Vagina (tissue), 2 donors: Measurements from ENCODE around the gene PDLIM1.

Experiments
- POLR2A ChIP-seq, 2 donors: fragments of 450-650 bp; IDR thresholded peaks; one replicate each; pipeline ENCODE4 v1.6.1; 2017; ENCODE audit warnings: antibody characterized with exemption in 2 of 2, mild to moderate bottlenecking in 2 of 2, moderate library complexity in 2 of 2
- POLR2AphosphoS5 ChIP-seq, 2 donors: sonication (generic); formaldehyde crosslinking; IDR thresholded peaks; one replicate each; pipeline ENCODE4 v1.9.0; 2017; ENCODE audit warnings: antibody characterized with exemption in 2 of 2, mild to moderate bottlenecking in 2 of 2, low read depth in 1 of 2; ENCODE audit not compliant: insufficient read depth in 1 of 2
- TF ChIP-seq, protein P1 (sequence below), 3 experiments: fragments of 450-650 bp in 2 of 3; fragments of 200-600 bp in 1 of 3; sonication (generic) in 1 of 3; IDR thresholded peaks; one replicate each; pipeline ENCODE4 v1.5.1; 2017 to 2019; ENCODE audit warnings: antibody characterized with exemption in 3 of 3, mild to moderate bottlenecking in 2 of 3, moderate library complexity in 2 of 3

DNA sequence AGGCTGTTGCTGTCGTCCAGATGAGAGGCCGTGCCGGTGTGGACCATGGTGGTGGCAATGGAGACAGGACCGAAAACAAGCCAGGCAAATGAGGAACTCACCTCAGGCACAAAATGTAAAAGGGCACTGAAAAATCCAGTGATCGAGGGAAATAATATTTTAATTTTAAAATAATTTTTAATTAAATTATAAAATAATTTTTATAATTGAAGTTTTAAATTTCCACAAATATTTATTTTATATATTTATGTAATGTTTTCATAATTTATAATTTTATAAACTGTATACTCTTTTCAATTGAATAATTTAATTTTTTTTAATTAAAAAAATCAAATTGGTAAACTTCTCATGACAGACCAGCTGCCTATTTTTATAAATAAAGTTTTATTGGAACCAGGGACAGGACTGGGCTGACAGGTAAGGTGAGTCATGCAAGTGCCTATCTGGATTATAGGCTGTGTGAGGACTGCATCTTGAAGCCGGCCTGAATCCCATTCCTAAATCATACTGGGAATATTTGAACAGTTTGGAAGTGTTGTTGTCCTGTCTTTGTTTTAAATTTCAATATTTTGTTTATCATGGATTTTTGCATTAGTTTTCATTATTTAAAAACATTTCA lies 81.2 kb downstream of the PDLIM1 start:
- no peak for TF ChIP-seq POLR2A (IDR thresholded peaks at IDR 0.05)
- no peak for TF ChIP-seq POLR2AphosphoS5 (IDR thresholded peaks at IDR 0.05; ENCODE audit: insufficient read depth in 1 of 2, low read depth in 1 of 2)
- TF ChIP-seq, protein P1, sequence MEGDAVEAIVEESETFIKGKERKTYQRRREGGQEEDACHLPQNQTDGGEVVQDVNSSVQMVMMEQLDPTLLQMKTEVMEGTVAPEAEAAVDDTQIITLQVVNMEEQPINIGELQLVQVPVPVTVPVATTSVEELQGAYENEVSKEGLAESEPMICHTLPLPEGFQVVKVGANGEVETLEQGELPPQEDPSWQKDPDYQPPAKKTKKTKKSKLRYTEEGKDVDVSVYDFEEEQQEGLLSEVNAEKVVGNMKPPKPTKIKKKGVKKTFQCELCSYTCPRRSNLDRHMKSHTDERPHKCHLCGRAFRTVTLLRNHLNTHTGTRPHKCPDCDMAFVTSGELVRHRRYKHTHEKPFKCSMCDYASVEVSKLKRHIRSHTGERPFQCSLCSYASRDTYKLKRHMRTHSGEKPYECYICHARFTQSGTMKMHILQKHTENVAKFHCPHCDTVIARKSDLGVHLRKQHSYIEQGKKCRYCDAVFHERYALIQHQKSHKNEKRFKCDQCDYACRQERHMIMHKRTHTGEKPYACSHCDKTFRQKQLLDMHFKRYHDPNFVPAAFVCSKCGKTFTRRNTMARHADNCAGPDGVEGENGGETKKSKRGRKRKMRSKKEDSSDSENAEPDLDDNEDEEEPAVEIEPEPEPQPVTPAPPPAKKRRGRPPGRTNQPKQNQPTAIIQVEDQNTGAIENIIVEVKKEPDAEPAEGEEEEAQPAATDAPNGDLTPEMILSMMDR (IDR thresholded peaks at IDR 0.05): no peak
